GM12872 (cell line): ENCODE measurements around the gene UMPS.

ENCODE experiments used
- TF ChIP-seq, protein P1 (sequence below): IDR thresholded peaks from 3 replicates; pipeline ENCODE4 v1.5.1; 2011; ENCODE audit warnings: low read depth, mild to moderate bottlenecking, low read length, moderate library complexity; ENCODE audit not compliant: insufficient read depth

Gene UMPS

DNA sequence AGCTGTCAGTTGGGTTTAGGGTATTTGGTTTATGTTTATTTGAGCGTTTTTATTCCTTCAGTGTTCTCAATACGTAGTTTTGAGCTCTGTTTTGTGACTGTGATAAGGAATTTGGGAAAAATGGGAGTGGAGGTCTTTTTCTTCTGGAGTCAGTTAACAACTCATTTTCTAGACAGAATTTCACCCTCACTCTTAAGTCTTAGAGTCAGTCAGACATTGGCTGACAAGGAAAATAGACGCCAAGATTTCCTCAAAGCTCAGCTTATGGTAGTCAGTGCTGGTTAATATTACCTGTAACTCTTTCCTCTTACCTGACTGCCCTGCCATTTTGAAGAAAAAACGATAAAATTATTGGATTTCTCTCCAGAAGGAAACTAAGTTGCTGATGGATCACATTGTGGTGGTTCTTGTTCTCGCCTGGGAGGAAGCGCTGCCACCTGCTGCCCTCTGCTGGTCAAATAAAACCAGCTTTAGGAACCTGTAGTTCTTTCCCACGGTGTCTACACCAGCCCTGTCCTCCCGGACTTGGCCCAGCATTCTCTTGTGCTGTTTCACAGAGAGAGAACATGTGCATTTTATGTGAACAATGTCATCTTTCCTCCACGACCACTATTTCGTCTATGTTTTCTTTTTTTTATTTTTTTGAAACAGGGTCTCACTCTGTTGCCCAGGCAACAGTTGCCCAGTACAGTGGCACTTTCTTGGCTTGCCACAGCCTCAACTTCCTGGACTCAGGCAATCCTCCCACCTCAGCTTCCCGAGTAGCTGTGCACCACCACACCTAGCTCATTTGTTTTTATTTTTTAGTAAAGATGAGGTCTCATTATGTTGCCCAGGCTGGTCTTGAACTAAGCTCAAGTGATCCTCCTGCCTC lies 41.4 kb upstream of the UMPS start:
- TF ChIP-seq, protein P1, sequence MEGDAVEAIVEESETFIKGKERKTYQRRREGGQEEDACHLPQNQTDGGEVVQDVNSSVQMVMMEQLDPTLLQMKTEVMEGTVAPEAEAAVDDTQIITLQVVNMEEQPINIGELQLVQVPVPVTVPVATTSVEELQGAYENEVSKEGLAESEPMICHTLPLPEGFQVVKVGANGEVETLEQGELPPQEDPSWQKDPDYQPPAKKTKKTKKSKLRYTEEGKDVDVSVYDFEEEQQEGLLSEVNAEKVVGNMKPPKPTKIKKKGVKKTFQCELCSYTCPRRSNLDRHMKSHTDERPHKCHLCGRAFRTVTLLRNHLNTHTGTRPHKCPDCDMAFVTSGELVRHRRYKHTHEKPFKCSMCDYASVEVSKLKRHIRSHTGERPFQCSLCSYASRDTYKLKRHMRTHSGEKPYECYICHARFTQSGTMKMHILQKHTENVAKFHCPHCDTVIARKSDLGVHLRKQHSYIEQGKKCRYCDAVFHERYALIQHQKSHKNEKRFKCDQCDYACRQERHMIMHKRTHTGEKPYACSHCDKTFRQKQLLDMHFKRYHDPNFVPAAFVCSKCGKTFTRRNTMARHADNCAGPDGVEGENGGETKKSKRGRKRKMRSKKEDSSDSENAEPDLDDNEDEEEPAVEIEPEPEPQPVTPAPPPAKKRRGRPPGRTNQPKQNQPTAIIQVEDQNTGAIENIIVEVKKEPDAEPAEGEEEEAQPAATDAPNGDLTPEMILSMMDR, result peak; percentile 82

DNA sequence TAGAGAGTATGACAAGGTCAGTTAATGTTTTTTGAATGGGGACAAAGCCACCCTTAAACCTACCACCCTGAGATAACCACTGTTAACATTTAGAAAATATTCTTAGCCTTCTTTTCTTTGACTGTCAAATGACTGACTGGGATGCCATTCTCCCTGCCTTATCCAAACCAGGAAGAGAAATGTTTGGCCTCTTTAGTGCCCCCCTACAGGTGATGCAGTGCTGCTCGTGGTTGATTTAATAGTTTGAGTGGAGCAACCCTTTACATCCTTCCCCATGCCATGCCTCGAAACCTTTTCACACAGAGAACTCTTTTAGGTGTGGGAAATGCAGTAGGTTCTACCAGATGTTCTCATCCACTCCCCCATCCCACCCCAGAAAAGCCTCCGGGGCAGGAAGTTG lies 38.7 kb upstream of the UMPS start:
- TF ChIP-seq, protein P1, result no peak

DNA sequence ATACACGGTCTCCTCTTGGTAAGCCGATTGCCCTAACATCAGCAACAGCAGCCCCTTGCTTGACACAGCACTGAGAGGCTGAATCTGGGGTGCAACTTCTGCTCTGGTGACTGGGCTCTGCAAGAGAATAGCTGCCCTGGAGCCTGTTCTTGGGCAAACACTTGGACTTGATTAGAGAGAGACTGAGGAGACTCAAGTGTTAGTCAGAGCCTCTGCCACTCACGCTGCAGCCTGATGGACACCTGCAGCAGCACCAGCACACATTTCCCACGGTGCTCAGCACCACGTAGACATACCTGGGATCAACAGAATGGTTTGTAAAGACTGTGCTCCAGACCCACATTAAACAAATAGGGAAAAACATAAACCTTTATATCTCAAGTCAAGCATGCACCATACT lies 35.8 kb upstream of the UMPS start:
- TF ChIP-seq, protein P1, result no peak

DNA sequence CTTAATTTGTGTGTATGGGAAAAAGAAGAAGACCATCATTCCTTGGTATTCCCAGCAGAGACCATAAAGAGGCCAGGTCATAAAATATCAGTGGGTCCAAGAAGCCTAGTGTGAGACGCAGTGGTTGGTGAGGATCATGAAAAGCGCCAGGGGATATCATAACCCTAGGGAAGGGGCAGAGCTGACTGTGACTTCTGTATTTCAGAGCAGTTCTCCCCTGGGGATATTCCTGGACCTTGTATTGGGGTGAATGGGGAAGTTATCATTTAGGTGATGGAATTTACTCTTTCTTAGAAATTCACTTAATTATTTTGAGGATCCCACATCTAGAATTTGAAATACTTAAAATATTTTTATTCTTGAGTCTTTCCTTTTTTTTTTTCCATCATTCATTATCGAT lies 34.9 kb upstream of the UMPS start:
- TF ChIP-seq, protein P1, result no peak

DNA sequence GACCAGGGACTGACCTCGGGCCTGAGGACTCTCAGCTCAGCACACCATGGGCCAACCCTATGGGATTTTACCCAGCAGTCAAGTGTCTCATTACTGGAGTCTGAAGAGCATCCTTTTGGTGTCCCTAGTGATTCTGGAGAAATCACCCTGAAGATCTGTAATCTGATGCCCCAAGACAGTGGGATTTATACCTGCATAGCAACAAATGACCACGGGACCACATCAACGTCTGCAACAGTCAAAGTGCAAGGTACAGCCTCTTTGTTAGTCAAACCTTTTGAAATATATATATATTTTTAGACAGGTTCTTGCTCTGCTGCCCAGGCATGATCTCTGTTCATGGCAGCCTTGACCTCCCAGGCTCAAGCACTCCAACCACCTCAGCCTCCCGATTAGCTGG lies 34.2 kb upstream of the UMPS start:
- TF ChIP-seq, protein P1, result no peak

DNA sequence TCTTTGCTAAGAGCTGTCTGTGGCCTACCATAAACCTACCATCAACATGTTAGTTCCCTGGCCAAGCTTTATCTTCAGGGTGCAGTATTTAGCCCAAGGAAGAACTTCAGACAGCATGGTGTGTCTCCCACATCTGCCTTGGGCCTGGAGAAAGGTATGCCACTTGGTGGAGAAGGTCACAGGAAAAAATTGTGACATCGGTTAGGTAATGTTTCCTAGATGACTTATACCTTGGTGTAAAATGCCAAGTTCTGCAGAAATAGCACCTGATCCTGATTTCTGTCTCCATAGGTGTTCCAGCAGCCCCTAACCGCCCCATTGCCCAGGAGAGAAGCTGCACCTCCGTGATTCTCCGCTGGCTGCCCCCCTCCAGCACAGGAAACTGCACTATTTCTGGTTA lies 33.0 kb upstream of the UMPS start:
- TF ChIP-seq, protein P1, result no peak

DNA sequence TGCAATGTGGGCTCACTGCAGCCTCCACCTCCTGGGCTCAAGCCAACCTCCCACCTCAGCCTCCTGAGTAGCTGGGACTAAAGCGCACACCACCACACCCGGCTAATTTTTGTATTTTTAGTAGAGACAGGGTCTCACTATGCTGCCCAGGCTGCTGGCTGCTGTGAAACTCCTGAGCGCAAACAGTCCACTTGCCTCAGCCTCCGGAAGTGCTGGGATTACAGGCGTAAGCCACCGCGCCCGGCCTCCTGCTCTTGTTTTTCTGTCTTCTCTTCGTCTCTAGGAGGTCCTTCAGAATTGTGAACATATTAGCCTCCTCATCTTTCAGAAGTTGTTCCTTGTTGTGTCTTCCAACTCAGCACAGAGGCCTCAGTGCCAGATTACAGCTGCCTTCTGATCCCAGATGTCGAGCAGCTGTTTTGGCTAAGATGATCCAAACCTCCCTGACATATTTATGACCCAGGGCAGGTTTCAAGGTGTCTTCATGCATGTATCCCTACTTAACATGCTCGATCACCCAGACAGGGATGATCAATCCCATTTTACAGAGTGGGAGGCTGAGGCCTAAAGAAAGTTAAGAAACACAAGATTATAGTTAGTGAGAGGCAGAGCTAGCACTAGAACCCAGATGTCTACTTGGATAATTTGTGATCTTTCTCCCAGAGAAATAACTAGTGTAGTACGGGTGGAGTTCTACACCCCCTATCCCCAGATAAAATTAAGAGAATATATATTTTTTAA lies 32.1 kb upstream of the UMPS start:
- TF ChIP-seq, protein P1, result no peak
